NCI-H774 (cell line): ENCODE results near the gene DENND6B.
"Not testable (repeated sequence)": the region's sequence is repeated elsewhere in the genome, so short reads cannot be mapped to it uniquely, and the experiment has no call there.

Experiments
- DNase-seq: peaks from one replicate; lab custom pipeline; 2025; lab: John Stamatoyannopoulos, UW

The DENND6B gene

DNA sequence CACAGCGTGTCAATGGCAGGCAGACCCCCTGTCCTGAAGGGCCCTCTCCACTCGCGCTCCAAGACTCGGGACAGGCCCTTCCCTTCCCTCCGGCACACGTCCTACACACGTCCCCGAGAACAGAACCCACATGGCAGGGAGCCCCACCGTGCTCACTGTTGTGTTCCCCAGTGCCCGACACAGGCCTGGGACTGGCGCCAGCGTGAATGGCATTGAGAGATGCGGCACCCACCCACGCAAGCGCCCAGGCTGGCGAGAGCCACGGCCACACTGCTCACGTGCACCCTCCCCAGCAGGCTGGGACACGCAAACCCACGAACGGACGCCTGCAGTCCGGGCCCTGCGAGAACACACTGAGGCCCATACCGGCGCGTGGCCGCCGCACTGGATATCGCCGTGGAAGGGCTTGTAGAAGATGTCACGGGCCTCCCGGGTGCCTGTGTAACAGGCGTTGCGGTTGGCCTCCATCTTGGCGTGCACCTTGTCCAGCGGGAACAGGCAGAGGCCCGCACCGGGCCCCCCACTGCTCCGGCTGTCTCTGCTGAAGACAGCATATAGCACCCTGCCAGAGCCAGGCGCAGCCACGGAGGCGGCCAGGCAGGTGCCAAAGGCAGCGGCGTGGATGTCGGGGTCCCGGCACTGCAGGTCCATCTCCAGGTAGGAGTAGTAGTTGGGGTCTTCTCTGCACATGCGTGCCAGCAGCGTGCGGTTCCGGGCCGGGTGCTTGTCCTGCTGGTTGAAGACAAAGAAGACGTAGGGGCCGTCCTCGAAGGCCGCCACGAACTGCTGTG is 37.5 kb downstream of the DENND6B start:
- no peak for DNase-seq

DNA sequence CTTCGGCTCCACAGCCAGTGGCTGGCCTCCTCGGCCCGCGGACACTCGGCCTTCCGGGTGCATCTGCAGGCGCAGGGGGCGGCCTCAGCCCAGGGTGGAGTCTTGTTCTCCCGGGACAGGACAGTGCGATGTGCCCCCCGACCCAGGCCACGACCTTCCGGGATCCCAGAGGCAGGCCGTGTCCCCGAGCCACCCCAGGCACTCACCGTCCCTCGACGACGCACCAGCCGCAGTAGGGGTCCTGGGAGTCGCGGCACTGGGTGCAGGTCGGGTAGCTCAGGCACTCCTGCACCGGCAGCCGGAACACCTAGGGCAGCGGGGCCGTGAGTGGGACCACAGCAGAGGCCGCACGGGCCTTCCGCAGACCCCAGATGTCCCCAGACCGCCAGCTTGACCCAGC is 39.1 kb downstream of the DENND6B start:
- no peak for DNase-seq

DNA sequence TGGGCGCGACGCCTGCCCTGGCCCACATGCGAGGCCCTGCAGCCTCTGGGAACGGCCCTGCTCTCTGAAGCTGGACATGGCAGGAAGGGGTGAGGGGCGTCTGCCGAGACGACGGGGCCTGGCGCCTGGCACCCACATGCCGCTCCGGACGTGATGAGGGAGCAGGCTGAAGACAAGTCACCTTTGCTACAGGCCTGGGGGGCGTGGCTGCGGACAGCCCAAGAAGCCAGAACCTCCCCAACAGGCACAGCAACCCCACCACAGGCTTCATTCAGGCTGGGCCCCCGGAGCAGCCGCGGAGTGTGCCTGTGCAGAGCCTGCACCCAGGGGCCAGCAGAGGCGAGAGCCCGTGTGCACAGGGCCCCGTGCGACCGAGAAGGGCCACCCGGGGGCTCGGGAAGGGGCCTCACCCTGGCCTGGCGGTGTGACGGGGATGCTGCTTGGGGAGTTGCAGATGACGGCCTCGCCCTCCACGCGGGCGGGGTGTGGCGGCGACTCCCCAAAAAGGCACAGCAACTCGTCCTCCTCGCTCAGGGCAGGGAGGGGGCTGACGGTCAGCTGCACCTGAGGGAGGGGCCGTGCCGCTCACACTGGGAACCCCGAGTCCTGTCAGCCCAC is 40.0 kb downstream of the DENND6B start:
- no peak for DNase-seq

DNA sequence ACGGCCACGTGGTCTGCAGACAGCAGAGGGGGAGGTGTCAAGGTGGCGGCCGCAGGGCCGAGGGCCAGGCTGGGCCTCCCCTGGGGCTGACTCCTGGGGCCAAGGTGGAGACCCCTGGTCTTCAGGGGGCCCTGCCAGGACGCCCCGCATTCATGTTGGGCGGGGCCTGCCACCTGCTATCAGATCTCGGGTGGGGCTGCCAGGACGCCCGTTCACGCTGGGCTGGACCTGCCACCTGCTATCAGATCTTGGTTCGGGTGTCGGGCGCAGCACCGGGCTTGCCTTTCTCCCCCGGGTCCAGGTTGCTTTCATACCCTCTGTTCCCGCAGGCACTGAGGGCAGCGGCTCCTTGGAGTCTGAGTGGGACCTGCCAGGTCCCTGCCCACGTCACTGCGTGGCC is 40.5 kb downstream of the DENND6B start:
- no peak for DNase-seq

DNA sequence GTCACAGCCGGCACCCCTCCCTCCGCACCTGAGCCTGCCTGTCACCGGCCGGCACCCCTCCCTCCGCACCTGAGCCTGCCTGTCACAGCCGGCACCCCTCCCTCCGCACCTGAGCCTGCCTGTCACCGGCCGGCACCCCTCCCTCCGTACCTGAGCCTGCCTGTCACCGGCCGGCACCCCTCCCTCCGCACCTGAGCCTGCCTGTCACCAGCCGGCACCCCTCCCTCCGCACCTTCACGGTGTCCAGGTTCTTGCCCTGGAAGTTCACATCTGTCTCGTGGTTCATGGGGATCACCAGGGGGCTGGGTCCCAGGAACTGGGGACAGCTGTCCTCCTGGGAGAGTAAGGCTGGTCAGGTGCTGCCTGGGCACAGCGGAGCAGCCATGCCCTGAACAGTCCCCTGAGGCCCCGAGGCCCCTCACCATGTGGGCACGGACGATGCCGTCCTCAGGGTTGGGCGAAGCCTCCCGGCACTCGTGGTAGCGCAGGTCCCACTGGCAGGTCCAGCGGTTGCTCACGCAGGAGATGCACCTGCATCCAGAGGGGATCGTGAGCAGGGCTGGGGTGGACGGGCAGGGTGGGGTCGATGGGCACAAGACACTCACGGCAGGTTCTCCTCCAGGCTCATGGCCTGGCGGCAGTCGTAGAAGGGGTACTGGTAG is 41.1 kb downstream of the DENND6B start:
- no peak for DNase-seq

DNA sequence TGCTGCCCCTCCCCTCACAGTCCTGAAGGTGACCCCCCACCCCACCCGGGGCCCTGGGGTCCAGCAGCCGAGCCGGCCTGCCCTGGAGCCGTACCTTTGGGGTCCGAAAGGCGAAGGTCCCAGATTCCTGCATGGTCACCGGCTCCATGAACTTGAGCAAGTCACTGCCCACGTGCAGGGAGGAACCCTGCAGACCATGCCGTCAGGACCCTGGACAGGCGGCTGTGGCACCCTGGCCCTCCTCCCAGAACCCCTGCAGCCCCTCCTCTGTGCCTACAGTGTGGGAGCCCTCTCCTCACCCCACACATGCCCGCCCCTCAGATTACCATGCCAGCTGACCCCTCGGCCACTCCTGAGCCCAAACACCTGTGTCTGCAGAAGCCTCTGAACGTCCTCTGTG is 42.3 kb downstream of the DENND6B start:
- DNase-seq, result no peak

DNA sequence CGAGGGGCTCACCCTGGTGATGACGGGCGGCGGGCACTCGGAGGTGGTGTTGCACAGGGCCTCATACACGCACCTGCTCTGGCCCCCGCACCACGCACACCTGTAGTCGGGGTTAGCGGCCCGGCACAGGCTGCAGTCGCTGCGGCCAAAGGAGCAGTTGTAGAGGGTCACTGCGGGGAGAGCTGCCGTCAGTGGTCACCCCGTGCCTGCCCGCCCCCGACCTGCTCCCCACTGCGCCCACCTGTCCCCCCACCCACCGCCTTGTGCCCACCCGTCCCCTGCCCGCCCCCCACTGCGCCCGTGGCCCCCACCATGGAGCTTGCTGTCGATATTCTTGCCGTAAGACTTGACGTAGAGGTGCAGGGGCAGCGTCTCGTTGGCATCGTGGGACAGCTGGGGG is 43.0 kb downstream of the DENND6B start:
- DNase-seq, result no peak

DNA sequence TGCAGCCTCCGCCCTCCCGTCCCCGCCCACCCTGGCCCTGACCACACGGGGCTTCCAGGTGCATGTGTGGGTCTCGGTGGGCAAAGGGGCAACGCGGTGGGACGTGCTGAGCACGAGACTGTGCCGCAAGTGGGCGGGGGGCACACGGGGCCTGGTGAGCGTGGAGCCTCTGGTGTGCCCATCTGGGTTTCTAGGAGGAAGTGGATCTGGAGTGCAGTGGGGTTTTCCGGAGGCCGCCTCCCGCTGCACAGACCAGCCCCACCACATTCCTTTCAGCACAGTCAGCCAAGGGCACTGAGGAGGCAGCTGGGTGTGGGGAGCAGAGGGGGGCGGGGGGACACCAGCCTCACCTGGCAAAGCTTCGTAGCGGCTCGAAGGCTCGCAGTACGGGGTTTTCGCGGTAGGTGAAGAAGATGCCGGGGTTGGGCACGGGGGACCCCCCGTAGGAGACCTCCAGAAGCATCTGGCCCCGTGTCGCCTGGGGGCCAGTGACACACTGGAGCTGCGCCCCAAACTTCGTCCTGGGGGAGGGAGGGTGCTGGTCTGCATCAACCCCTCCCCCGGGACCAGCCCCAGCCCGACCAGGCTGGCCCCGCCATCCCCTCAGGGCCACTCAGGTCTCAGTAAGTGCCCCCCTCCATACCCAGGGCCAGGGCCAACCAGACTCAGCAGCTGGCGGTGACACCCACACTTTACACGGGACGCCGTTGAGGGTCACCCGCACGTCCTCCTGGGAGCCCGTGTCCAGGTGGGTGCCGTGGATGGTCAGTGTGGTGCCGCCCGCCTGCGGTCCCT is 44.3 kb downstream of the DENND6B start:
- DNase-seq, result no peak

DNA sequence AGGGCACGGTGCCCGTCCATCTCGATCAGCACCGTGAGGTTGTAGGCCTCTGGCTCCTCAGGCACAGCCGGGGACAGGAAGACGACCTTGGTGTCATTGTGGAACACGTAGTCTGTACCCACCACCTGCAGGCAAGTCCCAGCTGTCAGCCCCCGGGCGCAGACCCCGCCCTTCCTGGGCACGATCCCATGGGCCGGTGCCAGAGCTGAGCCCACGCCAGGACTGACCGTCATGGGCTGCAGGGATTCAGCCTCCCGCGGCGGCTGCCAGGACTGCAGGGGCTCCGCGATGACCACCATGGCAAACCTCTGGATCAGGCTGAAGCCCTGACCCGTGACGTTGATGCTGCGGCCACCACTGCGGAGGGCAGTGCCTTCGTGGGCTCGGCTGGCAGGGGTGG is 44.9 kb downstream of the DENND6B start:
- DNase-seq, result no peak

DNA sequence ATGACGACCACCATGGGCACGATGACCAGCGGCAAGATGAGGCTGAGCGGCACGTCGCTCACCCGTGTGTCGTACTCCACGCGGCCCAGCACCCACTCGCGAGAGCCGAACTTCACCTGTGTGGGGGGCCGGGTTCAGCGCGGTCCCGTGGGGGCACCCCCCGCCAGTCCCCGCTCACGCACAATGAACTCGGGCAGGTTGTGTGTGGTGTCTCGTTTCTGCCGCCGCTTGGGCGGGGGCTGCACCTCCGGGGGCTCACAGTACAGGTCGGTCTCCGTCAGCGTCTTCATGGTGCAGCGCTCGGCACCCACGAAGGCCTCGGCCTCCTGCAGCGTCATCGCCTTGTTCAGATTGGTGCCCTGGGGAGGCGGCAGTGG is 45.4 kb downstream of the DENND6B start:
- DNase-seq, result no peak

DNA sequence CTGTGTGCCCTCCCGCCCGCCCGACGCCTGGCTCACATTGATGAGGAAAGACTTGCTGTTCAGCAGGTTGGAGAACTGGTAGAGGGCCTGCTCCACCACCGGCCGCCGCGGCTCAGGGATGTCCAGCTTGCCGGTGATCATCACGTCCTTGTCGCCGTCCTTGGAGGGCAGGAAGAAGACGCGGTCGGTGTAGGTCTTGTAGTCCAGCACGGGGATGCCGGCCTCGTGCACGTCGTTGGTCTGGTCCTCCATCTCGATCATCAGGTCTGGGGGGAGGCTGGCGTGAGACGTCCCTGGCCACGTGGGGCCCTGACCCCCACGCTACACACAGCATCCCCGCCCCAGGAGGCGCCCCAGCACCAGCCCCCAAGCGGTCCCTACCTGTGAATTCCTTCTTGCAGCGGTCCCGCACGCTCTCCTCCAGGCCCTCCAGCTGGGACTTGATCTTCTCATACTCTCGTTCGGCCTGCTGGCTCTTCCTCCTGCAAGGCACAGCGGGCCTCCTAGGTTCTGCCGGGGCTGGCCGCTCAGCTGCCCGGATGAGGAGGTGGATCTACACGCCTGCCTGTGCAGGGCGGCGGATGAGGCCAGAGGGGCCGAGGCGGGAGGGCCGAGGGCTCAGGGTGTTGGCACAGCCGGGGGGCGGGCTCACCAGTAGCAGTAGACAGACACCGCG is 46.0 kb downstream of the DENND6B start:
- DNase-seq, result no peak

DNA sequence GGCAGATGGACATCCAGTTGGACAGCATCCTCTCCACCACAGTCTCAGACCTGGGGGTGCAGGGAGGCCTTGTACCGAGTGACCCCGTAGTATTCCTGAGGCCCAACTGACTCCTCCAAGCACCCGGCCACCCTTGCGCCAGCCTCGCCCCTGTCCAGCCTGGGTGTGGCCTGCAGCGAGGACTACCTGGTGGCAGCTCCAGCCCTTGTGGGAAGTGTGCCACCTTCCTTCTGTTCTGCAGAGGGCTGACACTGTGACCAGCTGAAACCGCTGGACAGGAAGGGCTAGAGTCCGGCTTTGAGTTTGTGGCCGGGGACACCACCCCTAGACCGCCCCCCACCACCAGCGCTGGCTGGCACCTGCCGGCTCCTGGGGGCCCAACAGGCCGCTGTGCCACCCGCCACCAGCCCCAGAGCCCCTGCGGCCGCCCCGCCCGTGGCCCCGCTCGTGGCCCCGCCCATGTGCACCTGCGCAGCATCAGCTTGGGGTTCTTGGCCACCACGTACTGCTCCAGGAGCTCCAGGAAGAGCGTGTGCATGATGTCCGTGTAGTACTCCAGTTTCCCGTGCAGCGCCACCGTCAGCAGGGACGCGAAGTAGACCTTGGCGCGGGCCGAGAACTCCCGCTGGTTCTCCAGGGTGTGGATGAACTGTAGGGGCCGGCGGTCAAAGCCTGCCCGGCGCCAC is 46.6 kb downstream of the DENND6B start:
- DNase-seq, result no peak

DNA sequence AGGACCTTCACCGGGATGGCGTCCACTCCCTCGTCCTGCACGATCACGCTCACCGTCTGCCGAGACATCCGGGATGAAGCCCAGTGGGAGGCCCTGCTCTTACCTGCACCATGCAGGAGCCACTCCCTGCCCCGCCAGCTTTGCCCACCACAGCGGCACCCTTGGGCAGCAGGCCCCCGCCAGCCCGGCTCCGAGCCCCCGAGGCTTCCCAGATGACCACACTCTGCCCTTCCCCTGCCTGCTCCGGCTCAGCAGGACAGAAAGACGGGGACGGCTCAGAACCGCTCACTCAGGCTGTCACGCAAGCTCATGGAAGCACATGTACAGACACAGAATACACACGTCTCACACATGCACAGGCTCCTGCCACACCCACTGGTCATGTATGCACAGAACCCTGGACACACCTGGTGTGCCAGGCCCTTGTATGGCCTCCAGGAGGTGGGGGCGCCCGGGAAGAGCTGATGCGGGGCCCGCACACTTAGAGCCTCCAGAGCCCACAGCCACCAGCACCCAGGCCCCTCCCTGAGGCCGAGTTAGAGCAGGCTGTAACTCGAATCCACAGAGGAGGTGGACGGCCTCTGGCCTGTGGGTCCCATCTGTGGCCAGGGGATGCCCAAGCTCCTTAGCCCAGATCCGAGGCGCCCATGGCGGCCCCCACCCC is 47.7 kb downstream of the DENND6B start:
- no peak for DNase-seq

DNA sequence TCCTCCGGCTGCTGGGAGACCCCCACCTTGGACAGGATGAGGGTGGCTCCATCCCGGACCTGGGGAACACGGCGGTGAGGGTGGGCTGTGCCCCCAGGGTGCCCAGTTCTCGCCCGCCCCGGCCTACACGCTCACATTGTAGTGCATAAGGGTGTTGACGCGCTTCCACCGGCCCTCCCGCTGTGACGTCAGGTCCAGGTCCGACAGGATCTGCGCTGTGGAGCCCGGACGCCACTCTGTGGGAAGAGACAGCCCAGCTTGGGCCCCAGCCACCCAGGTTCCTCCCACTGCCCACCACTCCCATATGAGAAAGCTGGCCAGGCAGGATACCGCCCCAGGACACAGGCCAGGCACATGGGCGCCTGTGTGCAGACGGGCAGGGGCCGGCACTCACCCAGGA is 48.4 kb downstream of the DENND6B start:
- no peak for DNase-seq

DNA sequence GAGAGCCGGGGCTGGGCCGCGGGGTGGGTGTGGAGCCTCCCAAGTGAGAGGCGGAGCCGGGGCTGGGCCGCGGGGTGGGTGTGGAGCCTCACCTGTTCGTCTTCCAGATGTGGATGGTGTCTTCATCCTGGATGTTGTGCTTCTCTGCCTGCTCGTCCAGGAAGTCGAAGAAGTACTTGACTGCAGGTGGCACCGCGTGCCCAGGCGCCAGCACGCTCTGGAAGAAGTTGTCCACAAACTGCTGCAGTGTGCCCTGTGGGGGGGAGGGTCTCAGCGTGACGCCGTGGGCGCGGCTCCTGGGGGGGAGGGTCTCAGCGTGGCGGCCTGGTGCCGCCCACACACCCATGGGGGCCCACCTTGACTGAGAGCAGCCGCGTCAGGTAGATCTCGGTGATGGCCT is 49.1 kb downstream of the DENND6B start:
- DNase-seq, result no peak

DNA sequence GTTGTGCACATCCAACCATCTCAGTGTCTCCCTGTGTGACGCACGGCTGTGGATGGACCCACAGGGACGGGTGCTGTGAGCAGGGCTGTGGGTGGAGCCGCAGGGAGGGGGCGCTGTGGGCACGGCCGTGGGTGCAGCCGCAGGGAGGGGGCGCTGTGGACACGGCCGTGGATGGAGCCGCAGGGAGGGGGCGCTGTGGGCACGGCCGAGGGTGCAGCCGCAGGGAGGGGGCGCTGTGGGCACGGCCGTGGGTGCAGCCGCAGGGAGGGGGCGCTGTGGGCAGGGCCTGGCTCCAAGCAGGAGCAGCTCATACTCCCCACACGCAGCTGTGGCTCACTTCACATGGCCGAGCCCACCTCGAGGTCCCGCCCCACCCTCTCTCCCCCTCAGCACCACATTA is 50.7 kb downstream of the DENND6B start:
- no peak for DNase-seq

DNA sequence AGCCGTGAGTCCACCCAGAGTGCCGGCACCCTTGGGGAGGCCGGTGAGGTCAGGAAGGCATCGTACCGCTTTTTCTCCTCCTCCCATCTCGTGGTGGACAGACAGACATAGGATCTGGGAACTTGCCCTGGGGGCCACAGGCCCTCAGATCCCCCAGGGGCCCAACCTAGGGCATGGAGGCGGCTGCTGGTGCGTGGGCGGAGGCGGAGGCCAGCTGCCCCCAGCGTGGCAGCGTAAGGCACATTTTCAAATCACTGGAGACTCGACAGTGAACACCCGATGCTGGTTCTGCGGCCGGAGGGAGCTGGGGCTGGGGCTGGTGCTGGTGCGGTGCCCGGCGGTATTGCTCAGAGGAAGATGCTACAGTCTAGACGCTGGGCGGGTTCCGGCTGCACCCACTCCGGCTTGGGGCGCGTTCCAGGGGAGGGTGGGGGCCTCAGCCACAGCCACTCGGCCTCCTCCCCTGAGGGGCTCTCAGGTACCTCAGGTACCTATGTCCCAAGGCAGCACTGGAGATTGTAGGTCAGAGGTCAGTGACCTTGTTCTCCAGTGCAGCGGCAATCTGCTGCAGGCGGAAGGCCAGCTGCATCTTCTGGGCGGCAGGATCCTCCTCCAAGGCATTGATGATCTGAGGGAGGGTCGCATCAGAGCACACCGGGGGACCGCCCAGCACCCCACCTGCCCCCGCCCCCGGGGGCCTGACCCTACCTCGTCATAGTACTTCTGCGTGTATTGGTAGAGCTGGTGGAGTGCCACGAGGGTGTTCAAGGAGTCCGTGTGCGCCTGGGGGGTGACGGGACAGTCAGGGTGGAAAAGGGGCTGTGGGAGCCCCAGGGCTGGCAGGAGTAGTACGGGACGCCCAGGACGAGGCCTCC is 51.4 kb downstream of the DENND6B start:
- DNase-seq, result no peak

DNA sequence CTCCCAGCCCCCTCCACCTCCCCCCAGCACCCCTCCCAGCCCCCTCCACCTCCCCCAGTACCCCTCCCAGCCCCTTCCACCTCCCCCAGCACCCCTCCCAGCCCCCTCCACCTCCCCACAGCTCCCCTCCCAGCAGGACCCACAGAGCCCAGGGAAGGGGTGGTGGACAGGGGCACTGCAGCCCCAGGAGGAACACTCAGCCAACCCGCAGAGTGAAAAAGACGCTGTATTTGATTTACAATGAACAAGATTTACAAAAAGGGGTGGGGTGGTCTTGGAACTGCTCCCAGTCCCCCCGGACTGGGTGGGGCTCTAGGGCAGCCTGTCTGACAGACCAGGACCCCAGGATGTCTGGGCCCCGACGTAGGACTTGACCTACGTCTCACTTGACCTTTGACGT is 52.0 kb downstream of the DENND6B start:
- no peak for DNase-seq

DNA sequence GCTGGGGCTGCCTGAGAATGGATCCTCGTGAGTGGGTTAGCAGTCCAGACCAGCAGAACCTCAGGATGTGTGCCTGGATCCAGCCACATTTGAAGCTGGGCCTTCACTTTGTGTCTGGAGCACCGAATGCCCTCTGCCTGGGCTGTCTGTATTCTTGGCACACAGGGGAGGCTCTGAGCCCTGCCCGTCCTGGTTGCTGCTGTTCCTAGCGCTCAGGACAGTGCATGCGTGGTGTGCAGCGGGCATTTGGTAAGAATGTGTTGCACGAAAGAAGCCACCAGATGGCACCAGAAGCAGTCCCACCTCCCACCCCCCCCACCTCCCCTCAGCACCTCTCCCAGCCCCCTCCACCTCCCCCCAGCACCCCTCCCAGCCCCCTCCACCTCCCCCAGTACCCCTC is 52.5 kb downstream of the DENND6B start:
- DNase-seq, result no peak

DNA sequence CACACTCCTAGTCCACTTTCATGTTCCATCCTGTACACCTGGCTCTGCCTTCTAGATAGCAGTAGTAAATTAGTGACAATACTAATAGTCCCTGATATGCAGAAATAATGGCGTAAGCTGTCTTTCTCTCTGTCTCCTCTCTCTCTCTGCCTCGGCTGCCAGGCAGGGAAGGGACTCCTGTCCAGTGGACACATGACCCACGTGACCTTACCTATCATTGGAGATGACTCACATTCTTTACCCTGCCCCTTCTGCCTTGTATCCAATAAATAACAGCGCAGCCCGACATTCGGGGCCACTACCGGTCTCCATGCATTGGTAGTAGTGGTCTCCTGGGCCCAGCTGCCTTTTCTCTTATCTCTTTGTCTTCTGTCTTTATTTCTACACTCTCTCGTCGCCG is 53.0 kb downstream of the DENND6B start:
- not testable (repeated sequence) for DNase-seq
